ENCODE data around the gene LCA5.

Gene LCA5

GRCh38 chr6:79498842-79499241 is 38.4 kb downstream of the LCA5 start:
- TF ChIP-seq SIN3A (IDR thresholded peaks at IDR 0.05; ENCODE audit: borderline replicate concordance, insufficient read depth, low read length) (no peak), FOXP2 (optimal IDR thresholded peaks at IDR 0.05; ENCODE audit: borderline replicate concordance, extremely low read depth, extremely low read length, insufficient read depth) (no peak), TAF1 (IDR thresholded peaks at IDR 0.05; ENCODE audit: borderline replicate concordance, insufficient read depth, low read length) (no peak), REST (IDR thresholded peaks at IDR 0.05; ENCODE audit: insufficient read depth in 1 of 2, low read depth in 2 of 2, low read length in 2 of 2) (no peak), POLR2AphosphoS5 (IDR thresholded peaks at IDR 0.05; ENCODE audit: low read depth, low read length) (no peak)

- no peak for TF ChIP-seq SIN3A (IDR thresholded peaks at IDR 0.05; ENCODE audit: borderline replicate concordance, insufficient read depth, low read length)
- TF ChIP-seq REST (IDR thresholded peaks at IDR 0.05; ENCODE audit: insufficient read depth in 1 of 2, low read depth in 2 of 2, low read length in 2 of 2) = no peak
- no peak for TF ChIP-seq FOXP2 (optimal IDR thresholded peaks at IDR 0.05; ENCODE audit: borderline replicate concordance, extremely low read depth, extremely low read length, insufficient read depth)
- TF ChIP-seq TAF1 (IDR thresholded peaks at IDR 0.05; ENCODE audit: borderline replicate concordance, insufficient read depth, low read length) = no peak
- no peak for TF ChIP-seq POLR2AphosphoS5 (IDR thresholded peaks at IDR 0.05; ENCODE audit: low read depth, low read length)
These were observed 42.0 kb downstream of the LCA5 start for GRCh38 chr6:79495246-79495645.

GRCh38 chr6:79494841-79495240 is 42.4 kb downstream of the LCA5 start:
- no peak for TF ChIP-seq SIN3A (IDR thresholded peaks at IDR 0.05; ENCODE audit: borderline replicate concordance, insufficient read depth, low read length)
- no peak for TF ChIP-seq REST (IDR thresholded peaks at IDR 0.05; ENCODE audit: insufficient read depth in 1 of 2, low read depth in 2 of 2, low read length in 2 of 2)
- no peak for TF ChIP-seq TAF1 (IDR thresholded peaks at IDR 0.05; ENCODE audit: borderline replicate concordance, insufficient read depth, low read length)
- no peak for TF ChIP-seq POLR2AphosphoS5 (IDR thresholded peaks at IDR 0.05; ENCODE audit: low read depth, low read length)
- no peak for TF ChIP-seq FOXP2 (optimal IDR thresholded peaks at IDR 0.05; ENCODE audit: borderline replicate concordance, extremely low read depth, extremely low read length, insufficient read depth)

- no peak for TF ChIP-seq FOXP2 (optimal IDR thresholded peaks at IDR 0.05; ENCODE audit: borderline replicate concordance, extremely low read depth, extremely low read length, insufficient read depth)
- no peak for TF ChIP-seq REST (IDR thresholded peaks at IDR 0.05; ENCODE audit: insufficient read depth in 1 of 2, low read depth in 2 of 2, low read length in 2 of 2)
- TF ChIP-seq TAF1 (IDR thresholded peaks at IDR 0.05; ENCODE audit: borderline replicate concordance, insufficient read depth, low read length) = no peak
- TF ChIP-seq SIN3A (IDR thresholded peaks at IDR 0.05; ENCODE audit: borderline replicate concordance, insufficient read depth, low read length) = no peak
- no peak for TF ChIP-seq POLR2AphosphoS5 (IDR thresholded peaks at IDR 0.05; ENCODE audit: low read depth, low read length)
These were observed 66.5 kb downstream of the LCA5 start for GRCh38 chr6:79470728-79471127.
